K562 (cell line): ENCODE data around the gene TIMP4. TPM values are rescaled to one million over a fixed set of nuclear protein-coding genes. Genes with fewer than 3 reads are reported as not detected.

Experiments used
- MGA ChIP-seq: fragments of 450-650 bp; IDR thresholded peaks from 2 replicates; pipeline ENCODE4 v1.6.1; 2016; ENCODE audit warnings: mild to moderate bottlenecking, moderate library complexity
- polyA plus RNA-seq, 8 experiments: library from polyadenylated mRNA; depleted of rRNA in 4 of 8; stranded (reverse) in 5 of 8; unstranded in 3 of 8; fragments of >200 nt; fragmentation: Nextera tagmentation in 2 of 8; fragmentation: Illumina TruSeq in 1 of 8; extraction: Ambion mirVana in 2 of 8; extraction: Trizol in 1 of 8; gene quantifications; 2 replicates each; pipeline versions ENCODE4 v1.2.1 to v1.2.3, GENCODE V29; 2011 to 2014; ENCODE audit warnings: inconsistent platforms in 1 of 8, missing spikeins in 1 of 8
- total RNA-seq, 7 experiments: library from RNA; depleted of rRNA in 6 of 7; stranded (reverse); fragments of >200 nt in 6 of 7; fragmentation: Illumina TruSeq in 2 of 7; extraction: Trizol in 2 of 7; gene quantifications; 2 replicates each; pipeline versions ENCODE4 v1.2.1 to v1.2.3, GENCODE V29; 2011 to 2021; ENCODE audit warnings: low replicate concordance in 1 of 7

The TIMP4 gene
- total and polyA plus RNA-seq, 9 of the 15 experiments (the other 6 are each of a cell fraction or from before 2014, with no cell fraction given): 0.03 to 0.07 TPM; not detected in 7

- TF ChIP-seq MGA: no peak
Observed at GRCh38 chr3:12198301-12198700, 39.6 kb upstream of the TIMP4 start (continued).
